Testis (tissue), 2 donors: ENCODE data around the gene CHPF.

ENCODE experiments used
- CTCF ChIP-seq, 3 experiments: fragments of 450-650 bp in 2 of 3; fragments of 200-600 bp in 1 of 3; sonication (generic) in 1 of 3; IDR thresholded peaks; one replicate each; pipeline ENCODE4 v1.5.1; 2016 to 2019; ENCODE audit warnings: antibody characterized with exemption in 3 of 3, mild to moderate bottlenecking in 2 of 3, moderate library complexity in 1 of 3
- POLR2A ChIP-seq: fragments of 450-650 bp; IDR thresholded peaks from one replicate; pipeline ENCODE4 v1.6.1; 2017; ENCODE audit warnings: antibody characterized with exemption, mild to moderate bottlenecking, moderate library complexity

- no peak for TF ChIP-seq CTCF (IDR thresholded peaks at IDR 0.05)
- no peak for TF ChIP-seq POLR2A
Observed at GRCh38 chr2:219511547-219512325, 31.9 kb downstream of the CHPF start.
